NCI-H526 (cell line): ENCODE measurements around the gene MIF.
"Not testable (repeated sequence)": the region's sequence is repeated elsewhere in the genome, so short reads cannot be mapped to it uniquely, and the experiment has no call there.

Experiments used
- DNase-seq, 2 experiments: peaks; one replicate each; lab custom pipeline; 2025; lab: John Stamatoyannopoulos, UW

Gene MIF

DNA sequence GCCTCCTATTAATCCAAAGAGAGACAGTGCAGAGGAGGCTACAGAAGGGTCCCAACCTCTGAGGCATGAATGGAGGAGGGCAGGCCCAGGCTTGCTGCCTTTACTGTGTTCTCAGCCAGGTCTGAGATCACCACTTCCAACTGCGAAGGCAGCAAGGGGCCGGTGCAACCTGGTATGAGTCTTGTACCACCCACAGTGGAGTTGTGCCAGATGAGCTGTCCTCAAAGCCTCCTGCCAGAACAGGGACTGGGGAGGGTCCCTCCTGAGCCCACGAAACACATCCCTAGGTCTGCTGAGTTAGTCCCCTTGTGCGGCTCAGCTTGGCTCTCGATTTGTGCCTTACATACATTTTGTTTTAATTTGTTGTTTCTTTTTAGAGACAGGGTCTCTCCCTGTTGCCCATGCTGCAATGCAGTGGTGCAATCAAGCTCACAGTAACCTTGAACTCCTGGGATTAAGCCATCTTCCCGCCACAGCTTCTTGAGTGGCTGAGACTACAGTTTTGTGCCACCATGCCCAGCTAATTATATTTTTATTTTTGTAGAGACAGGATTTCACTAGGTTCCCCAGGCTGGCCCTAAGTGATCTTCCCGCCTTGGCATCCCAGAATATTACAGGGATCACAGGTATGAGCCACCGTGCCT lies 9.3 kb downstream of the MIF start:
- DNase-seq: no peak

DNA sequence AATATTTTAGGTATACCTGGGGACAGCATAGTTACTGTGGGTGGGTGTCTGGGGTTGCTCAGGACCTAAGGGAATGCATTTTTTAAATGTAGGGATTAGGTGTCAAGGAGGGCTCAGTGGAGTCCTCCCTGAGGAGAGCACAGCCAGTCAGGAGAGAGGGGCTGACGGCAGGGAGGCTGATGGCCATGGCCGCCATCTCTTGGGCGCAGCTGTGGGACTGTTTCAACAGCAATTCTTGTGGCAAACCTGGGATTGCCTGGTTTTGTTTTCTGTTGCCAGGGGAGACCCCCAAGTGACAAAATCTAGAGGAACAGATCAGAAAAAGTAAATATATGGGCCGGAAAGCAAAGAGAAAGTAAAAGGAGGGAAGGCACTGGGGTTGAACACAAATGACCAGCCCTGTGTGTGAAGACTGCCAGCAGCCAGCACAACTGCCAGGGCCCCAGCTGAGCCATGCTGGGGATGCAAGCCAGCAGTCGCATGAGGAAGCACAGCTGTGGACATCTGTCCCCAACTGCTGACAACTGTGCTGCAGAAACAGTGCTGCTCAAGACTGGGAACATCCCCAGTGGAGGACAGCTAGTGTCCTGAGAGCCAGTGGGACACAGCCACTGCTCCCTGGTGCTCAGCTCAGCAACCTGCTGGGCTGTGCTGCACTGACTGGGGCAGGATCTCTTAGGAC lies 10.5 kb downstream of the MIF start:
- DNase-seq: no peak

DNA sequence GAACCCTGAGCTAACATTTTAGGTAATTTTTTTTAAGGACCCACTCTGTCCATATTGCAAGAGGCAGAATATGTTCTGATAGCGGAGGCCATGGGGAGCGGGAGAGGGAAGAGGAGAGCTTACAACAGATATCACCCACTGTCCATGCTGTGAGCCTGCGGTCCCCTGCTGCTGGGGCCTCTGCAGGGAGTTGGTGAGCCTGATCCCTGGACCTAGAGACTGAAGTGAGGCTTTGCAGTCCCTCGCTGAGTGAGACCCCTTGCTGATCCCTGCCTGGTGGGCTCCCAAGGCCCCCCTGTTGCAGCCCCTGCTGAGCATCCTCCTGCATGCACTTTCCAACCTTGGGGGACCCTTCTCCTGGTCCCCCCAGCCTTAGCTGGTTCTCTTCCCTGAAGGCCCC lies 12.5 kb downstream of the MIF start:
- DNase-seq: no peak

DNA sequence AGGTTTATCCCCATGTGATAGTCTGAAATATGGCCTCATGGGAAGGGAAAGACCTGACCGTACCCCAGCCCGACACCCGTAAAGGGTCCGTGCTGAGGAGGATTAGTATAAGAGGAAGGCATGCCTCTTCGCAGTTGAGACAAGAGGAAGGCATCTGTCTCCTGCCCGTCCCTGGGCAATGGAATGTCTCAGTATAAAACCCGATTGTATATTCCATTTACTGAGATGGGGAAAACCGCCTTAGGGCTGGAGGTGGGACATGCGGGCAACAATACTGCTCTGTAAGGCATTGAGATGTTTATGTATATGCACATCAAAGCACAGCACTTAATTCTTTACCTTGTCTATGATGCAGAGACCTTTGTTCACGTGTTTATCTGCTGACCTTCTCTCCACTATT lies 13.2 kb downstream of the MIF start:
- DNase-seq: not testable (repeated sequence)

DNA sequence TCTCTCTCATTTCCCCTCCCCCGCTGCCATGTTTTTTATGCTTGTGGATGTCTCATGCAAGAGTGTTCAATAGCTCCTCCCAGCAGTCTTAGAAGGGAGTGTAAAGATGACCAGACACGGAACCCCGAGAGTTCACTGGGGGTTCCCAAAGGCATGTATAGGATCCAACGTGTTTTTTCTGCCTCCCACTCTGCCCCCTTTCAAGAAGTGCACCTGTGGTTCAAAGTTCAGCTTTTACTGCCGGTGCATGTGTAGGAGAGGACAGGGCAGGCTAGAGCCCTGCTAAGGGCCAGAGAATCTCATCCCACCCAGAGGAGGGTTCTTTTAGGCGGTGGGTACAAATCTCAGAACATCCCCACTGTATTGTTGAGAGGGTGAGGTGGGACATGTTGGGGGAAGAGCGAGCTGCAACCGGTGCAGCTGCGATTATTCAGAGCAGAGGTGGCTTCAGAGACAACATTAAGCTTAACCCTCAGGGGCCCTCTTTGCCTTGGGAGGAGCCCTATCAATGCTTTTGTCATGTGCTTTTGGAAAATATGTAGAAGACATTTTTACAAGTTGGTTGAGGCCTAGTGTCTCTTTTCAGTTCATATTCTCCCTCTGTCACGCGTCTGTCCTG lies 14.5 kb downstream of the MIF start:
- DNase-seq: peak in 1 of 2 experiments; percentile 15

DNA sequence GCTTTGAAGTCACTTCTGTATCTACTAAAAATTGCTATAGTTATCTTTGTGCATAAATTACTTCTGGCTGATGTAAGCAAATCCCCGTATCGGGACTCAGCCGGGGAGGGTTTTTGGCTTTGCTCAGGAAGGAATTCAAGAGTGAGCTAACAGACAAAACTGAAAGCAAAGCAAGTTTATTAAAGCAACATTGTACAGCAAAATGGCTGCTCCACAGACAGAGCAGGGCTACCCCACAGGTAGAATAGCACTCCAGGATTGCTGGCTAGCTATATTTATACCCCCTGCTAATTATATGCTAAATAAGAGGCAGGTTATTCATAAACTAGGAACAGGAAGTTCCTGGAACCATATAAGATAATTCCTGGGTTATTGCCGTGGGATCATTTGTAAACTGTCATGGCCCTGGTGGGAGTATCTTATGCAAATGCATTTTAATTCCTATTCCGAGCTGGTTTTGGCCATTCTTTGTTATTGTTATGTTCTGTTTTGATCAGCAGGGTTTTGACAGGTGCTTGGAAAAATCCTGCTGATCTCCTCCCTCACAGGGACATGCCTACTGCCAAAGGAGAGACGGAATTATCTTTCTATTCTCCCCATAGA lies 15.2 kb downstream of the MIF start:
- peak; percentile 24 to 61 for DNase-seq

DNA sequence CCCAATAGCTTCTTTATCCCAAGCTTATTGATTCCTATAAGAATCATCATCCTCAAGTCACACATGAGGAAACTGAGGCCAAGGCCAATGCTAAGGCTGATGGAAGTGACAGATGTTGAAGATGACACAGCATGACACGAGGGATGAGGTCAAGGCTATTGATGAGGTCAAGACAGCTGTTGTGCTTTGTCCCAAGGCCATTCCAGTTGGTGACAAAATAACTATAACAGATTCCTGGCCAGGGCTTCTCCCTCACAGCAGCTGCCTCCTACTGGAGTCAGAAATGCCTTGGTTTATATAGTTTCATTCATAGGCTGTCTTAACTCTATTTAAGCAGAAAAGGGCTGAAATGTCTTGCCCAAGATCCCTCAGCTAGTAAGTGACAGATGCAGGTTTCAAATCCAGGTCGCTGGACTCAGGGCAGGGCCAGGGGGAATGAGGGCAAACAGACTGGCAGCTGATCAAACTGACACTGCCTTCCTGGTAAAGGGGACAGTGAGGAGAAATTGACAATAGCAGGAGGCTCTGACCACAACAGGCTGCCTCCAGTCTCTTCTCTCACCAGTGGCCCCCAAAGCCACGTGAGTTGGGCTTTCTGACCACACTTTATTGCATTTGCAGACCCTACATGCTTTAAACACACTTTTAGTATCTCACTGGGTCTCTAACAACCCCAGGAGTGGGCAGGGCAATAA lies 16.5 kb downstream of the MIF start:
- DNase-seq: no peak

DNA sequence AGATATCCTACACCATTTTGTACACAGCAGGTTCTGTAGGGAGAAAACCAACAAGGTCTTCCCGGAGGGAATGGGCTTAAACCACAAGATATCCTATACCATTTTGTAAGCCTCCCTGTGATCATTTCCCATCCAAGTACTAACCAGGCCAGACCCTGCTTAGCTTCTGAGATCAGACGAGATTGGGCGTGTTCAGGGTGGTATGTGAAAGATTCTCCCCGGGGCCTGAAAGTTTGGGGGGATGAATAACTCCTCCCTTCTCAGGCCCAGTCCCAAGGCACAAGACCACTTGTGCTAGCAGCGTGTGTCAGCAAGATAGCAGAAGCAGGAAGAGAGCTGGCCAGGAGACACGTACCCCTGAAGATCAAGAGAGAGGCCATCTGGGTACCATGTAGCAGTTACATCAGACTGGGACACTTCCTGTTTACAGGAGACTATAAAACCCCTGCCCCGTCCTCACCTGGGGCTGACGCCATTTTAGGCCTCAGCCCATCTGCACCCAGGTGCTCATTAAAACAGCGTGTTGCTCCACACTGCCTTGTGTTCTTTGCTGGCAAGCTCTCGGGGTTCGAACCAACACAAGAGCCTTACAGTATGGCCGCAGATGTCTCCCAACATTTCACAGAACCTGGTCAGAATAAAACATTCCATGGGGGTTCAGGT lies 17.3 kb downstream of the MIF start:
- no peak for DNase-seq

DNA sequence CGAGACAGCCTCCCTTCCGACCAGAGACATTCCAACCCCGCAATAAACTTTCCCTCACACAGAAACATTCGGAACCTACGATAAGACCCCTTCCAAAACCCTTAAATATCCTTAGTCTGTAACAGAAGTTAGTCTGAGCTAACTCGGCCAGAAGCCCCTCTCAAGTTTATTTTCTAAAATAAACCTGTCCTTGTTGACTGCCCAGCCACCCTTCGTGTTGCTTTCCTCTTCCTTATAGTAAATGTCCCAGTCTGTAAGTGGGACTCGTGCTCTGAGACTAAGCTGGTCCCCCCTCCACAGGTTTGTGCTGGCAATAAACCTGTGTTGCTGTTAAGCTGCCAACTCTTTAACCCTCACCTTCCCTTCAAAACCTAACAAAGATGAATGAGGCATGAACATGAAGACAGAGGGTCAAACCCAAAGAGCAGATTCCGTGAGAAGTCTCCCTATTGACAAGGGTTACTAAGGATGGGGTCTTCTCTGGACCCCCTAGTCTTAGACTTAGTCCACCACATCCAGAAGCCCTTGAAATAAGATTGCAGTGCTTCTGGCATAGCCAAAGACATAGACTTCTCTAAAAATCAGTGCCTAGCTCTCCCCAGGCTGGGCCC lies 18.2 kb downstream of the MIF start:
- no peak for DNase-seq

DNA sequence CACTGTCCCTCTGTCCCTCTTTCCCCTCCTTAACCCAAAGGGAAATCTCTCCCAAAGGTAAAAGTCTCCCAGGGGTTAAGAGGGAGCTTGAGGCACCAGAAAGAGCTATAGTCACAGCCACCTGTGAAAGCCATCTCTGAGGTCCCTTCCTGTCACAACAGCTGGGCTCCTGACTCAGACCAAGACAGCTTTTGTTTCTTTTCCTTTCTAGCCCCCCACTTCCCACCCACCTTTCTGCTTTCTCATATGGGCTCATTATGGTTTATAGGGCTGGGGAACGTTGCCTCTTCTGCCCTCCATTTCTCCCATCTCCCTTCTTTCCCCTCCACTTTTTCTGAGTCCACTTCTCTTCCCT lies 19.1 kb downstream of the MIF start:
- DNase-seq: no peak

DNA sequence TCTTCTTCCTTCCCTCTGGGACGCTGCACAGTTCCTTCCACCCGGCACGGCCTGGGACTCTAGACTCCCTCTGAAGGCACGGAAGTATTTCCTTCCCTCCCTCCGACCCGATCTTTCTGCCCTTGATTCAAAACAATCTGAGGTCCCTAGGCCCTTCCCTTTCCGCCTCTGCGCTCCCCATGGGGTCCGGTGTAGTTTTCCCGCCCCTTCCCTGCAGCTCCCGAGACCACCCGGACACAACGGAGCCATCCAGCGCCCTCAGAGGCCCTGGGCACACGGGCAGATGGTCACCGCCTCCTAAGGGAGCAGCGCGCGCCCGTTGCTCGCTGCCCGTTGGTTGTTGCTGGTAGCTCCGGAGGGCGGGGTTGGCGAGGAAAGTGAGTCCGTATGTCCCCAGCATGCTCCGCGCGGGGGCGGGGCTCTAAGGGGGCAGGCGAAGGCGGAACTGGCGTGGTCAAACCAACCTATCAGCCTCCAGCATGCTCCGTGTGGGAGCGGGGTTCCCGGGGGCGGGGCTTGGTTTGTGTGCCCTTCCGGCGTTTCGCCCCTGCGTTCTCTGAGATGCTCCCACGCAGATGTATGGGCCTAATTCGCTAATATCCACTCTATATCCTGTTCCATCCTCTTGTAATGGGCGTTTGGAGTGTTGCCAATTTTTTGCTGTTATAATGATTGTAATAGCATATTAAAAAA lies 19.6 kb downstream of the MIF start:
- DNase-seq: peak; percentile 94 to 98

DNA sequence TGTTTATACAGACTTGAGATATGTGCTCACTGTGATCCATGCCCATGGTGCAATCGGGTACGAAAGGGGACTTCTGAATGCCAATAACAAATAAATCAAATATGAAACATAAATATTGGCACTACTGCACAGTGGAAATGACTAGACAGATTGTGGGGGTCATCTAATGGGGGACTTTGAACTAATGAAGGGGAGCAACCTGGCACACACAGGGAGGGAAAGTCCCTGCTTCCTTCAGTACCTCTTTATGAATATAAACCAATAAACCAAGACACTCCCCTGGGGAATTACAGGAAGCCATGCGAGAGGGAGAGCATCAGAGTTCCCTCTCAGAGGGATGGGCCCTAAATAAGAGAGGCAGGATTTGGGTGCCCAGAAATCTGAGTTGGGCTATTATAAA lies 21.1 kb downstream of the MIF start:
- DNase-seq: no peak

DNA sequence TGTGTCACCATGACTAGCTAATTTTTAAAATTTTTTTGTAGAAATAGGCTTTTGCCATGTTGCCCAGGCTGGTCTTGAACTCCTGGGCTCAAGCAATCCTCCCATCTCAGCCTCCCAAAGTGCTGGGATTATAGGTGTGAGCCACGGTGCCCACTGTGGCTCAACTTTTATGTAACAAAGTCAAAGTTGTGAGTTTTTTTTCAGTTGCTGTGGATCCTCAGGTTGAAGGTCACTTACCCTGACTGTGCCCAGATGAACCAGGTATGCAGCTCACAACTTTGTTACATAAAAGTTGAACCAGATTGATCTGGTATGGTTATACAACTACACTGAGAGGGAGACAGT lies 26.1 kb downstream of the MIF start:
- not testable (repeated sequence) for DNase-seq

DNA sequence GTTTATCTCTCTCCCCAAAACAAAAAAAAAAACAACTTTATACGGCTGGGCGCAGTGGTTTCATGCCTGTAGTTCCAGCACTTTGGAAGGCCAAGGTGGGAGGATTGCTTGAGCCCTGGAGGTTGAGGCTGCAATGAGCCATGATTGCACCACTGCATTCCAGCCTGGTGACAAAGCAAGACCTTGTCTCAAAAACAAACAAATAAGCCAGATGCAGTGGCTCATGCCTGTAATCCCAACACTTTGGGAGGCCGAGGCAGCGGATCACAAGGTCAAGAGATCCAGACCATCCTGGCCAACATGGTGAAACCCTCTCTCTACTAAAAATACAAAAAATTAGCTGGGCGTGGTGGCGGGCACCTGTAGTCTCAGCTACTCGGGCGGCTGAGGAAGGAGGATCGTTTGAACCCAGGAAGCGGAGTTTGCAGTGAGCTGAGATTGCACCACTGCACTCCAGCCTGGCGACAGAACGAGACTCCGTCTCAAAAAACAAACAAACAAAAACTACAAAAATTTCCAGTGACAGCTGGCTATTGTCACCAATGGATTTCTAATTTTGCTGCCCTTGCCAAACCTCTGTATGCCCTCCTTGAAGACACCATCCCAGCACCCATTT lies 27.5 kb downstream of the MIF start:
- not testable (repeated sequence) for DNase-seq

DNA sequence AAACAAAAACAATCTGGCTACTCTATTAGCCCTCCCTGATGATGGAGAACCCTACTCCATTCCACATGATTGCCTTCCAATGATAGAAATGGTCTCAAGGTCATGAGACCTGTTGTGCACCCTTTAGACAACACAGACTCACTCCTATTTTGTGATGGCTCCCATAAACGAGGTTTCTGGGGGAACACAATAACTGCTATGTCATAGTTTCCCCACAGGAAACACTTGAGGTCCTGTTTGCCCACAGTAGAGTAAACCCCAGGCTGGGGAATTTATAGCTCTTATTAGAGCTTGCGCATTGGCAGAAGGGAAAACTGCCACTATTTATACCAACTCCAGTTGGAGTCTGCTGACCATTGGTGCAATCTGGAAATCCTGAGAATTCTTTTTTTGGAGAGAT lies 28.7 kb downstream of the MIF start:
- no peak for DNase-seq

DNA sequence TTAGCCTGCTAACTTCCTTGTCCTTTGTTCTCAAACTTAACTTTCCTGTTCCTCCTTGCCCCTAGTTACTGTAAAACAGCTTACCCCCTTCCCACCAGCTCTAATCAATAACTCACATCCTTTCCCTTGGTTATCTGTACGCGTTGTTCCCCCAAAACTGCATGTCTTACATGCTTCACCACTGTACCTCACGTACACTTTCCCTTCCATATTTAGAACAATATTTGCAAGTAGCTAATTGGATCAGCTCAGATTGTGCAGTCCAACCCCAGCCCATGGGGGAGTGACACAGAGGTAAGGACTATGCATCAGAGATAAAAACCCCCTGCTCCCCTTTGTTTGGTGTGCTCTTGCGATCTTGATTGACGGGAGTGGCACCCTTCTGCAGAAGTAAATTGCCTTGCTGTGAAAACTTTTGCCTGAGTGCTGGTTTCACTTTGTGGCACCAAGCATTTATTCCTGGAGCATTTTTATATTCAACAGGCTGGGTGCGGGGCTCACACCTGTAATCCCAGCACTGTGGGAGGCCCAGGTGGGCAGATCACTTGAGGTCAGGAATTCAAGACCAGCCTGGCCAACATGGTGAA lies 30.9 kb downstream of the MIF start:
- no peak for DNase-seq

DNA sequence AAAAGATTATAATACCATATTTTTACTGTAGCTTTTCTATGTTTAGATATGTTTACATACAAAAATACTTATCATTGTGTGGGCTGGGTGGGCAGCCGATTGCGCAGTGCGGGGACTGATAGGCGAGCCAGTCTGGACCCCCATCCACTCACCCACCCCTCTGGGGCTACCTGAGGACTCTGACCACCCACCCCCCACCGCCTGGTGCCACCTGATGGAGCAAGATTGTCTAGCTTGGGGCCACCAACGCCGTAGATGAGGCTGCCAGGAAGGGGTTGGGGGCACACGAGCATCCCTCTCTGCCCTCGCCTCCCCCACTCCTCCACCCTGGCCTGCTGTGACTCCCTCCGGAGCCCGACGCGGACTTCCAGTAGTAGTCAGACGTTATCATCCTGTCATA lies 32.4 kb downstream of the MIF start:
- no peak for DNase-seq

DNA sequence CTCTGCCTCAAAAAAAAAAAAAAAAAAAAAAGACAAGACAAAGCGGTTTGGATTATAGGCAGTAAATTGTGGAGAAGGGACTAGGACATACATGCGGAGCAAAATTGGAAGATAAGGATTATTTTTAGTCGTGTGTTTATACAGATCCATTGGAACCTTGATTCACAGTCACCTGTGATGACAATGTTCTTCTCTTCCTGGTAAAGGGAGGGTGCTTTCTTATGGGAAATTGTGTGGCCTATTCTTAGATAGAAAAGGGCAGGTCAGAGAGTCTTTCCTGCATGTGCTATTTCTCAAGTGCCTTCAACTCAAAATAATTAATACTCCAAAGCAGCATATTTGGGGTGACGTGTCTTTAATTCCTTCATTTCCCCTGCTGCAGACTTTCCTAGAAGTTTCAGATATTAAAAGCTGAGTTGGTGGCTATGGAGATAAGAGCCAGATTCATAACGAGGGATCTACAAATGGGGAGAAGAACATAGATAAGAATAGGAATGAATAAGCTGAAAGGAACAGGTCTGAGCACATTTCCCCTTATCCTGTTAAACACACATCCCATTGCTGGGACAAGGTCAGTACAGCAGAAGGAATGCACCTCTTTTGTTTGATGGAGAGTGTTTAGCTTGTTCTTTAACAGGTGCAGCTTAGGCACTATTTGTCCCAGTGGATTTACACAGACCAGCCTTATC lies 44.3 kb downstream of the MIF start:
- no peak for DNase-seq

DNA sequence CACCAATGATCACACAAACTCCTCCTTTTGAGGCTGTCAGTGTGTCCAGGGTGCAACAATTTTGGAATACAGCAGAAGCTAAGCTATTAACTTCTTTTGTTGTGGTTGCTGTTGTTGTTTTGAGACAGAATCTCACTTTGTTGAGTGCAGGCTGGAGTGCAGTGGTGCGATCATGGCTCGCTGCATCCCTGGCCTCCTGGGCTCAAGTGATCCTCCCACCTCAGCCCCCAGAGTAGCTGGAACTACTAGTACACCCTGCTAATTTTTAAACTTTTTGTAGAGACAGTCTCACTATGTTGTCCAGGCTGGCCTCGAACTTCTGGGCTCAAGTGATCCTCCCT lies 44.8 kb downstream of the MIF start:
- DNase-seq: no peak

DNA sequence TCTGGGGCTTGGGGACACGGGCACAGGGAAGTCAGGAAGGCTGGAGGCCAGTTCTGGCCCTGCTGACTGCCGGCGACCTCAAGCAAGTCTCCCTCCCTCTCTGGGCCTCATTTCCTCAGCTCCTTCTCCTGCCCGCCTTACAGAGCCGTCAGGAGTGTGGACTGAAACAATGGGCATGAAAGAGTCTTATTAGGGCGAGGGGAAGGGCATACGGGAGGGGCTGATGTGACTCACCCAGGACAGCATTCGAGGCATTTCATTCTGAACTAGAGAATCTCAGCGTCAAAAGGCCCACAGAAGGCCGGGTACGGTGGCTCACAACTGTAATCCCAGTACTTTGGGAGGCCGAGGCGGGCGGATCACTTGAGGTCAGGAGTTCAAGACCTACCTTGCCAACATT lies 46.0 kb downstream of the MIF start:
- DNase-seq: not testable (repeated sequence)
